ENCODE data around the gene AKAP1.

The AKAP1 gene

DNA sequence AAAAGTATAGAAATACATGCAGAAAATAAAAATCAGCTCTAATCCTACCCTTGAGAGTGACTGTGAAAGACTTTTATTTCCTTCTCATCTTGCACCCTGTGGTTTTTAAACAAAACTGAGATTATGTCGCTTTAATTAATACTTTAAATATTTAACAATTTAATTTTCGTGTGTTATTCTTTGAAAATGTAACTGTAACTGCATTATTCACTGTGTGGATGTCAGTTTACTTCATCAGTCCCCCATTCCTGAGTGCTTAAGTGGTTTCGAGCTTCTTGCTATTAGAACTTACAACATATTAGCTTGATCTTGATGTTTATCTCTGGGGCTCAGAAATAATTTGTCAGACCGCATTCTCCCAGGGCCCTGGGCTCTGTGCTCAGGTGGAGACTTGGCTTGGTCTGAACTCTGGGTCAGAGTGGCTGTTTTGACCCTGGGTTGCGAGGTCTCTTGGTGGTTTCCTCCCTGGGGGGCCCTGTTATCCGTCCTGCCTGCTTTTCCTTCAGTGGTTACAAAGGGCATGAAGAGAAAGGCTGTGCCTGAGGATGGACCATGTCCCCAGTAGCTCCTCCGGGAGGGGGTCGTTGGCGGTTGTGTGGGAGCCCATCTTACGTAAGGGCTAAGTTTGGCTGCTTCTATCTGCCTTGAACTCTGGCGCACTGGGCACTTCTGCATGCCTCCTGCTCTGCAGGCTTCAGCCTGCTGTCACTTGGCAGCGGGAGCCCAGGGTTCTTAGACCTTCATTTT, 25.7 kb downstream of the AKAP1 start:
- peaks cover 88% of the 10 kb centered on the region for H3K36me3 ChIP-seq
- H3K27ac ChIP-seq: peak overlapping the region; percentile 62
- peaks cover 83% of the 10 kb centered on the region for H4K20me1 ChIP-seq
- peaks cover 43% of the 10 kb centered on the region for H3K4me1 ChIP-seq
- peak overlapping the region; percentile 77 for H3K4me2 ChIP-seq
- no peaks in the 10 kb centered on the region for H3K9me3 ChIP-seq
- H3K9ac ChIP-seq: peak overlapping the region; percentile 45
- TF ChIP-seq Cebpa-rat (IDR thresholded peaks at IDR 0.05): no peak
- no peak overlapping the region for H3K4me3 ChIP-seq
- no peaks in the 10 kb centered on the region for H3K27me3 ChIP-seq

- Histone ChIP-seq H3K9ac (peak overlapping the region; percentile 45), H3K27ac (peak overlapping the region; percentile 62), H3K36me3 (peaks cover 88% of the 10 kb centered on the region), H3K4me2 (peak overlapping the region; percentile 77), H3K27me3 (no peaks in the 10 kb centered on the region), H3K4me1 (peaks cover 43% of the 10 kb centered on the region), H4K20me1 (peaks cover 77% of the 10 kb centered on the region), H3K9me3 (no peaks in the 10 kb centered on the region), H3K4me3 (no peak overlapping the region)
- TF ChIP-seq Cebpa-rat (IDR thresholded peaks at IDR 0.05): no peak
Measured at GRCh38 chr17:57111386-57111785, 26.3 kb downstream of the AKAP1 start.

- H3K36me3 ChIP-seq: peaks cover 88% of the 10 kb centered on the region
- no peak overlapping the region for H3K9ac ChIP-seq
- H4K20me1 ChIP-seq: peaks cover 61% of the 10 kb centered on the region
- H3K9me3 ChIP-seq: no peaks in the 10 kb centered on the region
- TF ChIP-seq Cebpa-rat (IDR thresholded peaks at IDR 0.05): no peak
- H3K4me2 ChIP-seq: no peak overlapping the region
- no peak overlapping the region for H3K4me3 ChIP-seq
- H3K27me3 ChIP-seq: no peaks in the 10 kb centered on the region
- peaks cover 43% of the 10 kb centered on the region for H3K4me1 ChIP-seq
- H3K27ac ChIP-seq: no peak overlapping the region
Measured at GRCh38 chr17:57113011-57113410, 28.0 kb downstream of the AKAP1 start.

GRCh38 chr17:57113656-57114055, 28.6 kb downstream of the AKAP1 start:
- Histone ChIP-seq H3K27ac (no peak overlapping the region), H3K36me3 (peaks cover 88% of the 10 kb centered on the region), H3K4me2 (no peak overlapping the region), H3K4me1 (peaks cover 40% of the 10 kb centered on the region), H3K9me3 (no peaks in the 10 kb centered on the region), H3K4me3 (no peak overlapping the region), H4K20me1 (peaks cover 54% of the 10 kb centered on the region), H3K9ac (no peak overlapping the region), H3K27me3 (no peaks in the 10 kb centered on the region)
- no peak for TF ChIP-seq Cebpa-rat (IDR thresholded peaks at IDR 0.05)

DNA sequence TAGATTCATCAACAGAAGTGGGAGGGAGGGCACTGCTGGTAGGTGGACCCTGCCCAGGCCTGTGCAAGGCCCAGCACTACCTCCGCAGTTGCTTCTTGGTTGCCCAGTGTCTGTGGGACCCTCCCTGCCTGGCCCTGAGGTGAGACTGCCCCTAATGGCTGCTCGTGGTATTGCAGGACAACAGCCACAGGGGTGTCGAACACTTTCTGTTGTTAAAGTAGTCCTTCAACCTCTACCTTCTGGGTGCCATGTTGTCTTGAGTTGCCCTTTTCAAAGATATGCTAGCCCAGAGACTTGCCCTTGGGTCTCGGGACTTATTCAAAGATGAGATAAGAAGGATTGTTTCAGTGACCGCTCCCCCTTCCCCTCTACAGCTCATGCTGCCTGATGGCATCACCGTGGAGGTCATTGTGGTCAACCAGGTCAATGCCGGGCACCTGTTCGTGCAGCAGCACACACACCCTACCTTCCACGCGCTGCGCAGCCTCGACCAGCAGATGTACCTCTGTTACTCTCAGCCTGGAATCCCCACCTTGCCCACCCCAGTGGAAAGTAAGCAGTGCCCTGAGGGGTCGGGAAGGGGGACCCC, 29.1 kb downstream of the AKAP1 start:
- peaks cover 88% of the 10 kb centered on the region for H3K36me3 ChIP-seq
- H3K27ac ChIP-seq: no peak overlapping the region
- H3K4me3 ChIP-seq: no peak overlapping the region
- no peak overlapping the region for H3K4me2 ChIP-seq
- H4K20me1 ChIP-seq: peaks cover 49% of the 10 kb centered on the region
- no peak for TF ChIP-seq Cebpa-rat (IDR thresholded peaks at IDR 0.05)
- peaks cover 35% of the 10 kb centered on the region for H3K4me1 ChIP-seq
- no peaks in the 10 kb centered on the region for H3K9me3 ChIP-seq
- no peaks in the 10 kb centered on the region for H3K27me3 ChIP-seq
- H3K9ac ChIP-seq: no peak overlapping the region

GRCh38 chr17:57115377-57115776, 30.3 kb downstream of the AKAP1 start:
- H3K36me3 ChIP-seq: peaks cover 97% of the 10 kb centered on the region

GRCh38 chr17:57115916-57116315, 30.9 kb downstream of the AKAP1 start:
- H3K4me2 ChIP-seq: no peak overlapping the region
- peaks cover 31% of the 10 kb centered on the region for H4K20me1 ChIP-seq
- H3K9me3 ChIP-seq: no peaks in the 10 kb centered on the region
- no peak overlapping the region for H3K27ac ChIP-seq
- no peak for TF ChIP-seq Cebpa-rat (IDR thresholded peaks at IDR 0.05)
- H3K4me3 ChIP-seq: no peak overlapping the region
- H3K27me3 ChIP-seq: no peaks in the 10 kb centered on the region
- H3K4me1 ChIP-seq: peaks cover 17% of the 10 kb centered on the region
- peaks cover 100% of the 10 kb centered on the region for H3K36me3 ChIP-seq
- no peak overlapping the region for H3K9ac ChIP-seq

More at GRCh38 chr17:57115377-57115776, 30.3 kb downstream of the AKAP1 start:
- Histone ChIP-seq H3K9ac (no peak overlapping the region), H3K4me2 (no peak overlapping the region), H3K27me3 (no peaks in the 10 kb centered on the region), H4K20me1 (peaks cover 37% of the 10 kb centered on the region), H3K9me3 (no peaks in the 10 kb centered on the region), H3K27ac (no peak overlapping the region), H3K4me1 (peaks cover 23% of the 10 kb centered on the region), H3K4me3 (no peak overlapping the region)
- no peak for TF ChIP-seq Cebpa-rat (IDR thresholded peaks at IDR 0.05)

GRCh38 chr17:57117798-57118197, 32.8 kb downstream of the AKAP1 start:
- H3K9ac ChIP-seq: no peak overlapping the region
- H3K4me1 ChIP-seq: no peaks in the 10 kb centered on the region
- no peak overlapping the region for H3K4me2 ChIP-seq
- TF ChIP-seq Cebpa-rat (IDR thresholded peaks at IDR 0.05): no peak
- H3K36me3 ChIP-seq: peaks cover 100% of the 10 kb centered on the region
- H3K4me3 ChIP-seq: no peak overlapping the region
- no peak overlapping the region for H3K27ac ChIP-seq
- peaks cover 13% of the 10 kb centered on the region for H4K20me1 ChIP-seq
- H3K27me3 ChIP-seq: no peaks in the 10 kb centered on the region
- H3K9me3 ChIP-seq: no peaks in the 10 kb centered on the region

GRCh38 chr17:57120814-57121213, 35.8 kb downstream of the AKAP1 start:
- Histone ChIP-seq H3K36me3 (peaks cover 100% of the 10 kb centered on the region), H3K4me2 (no peak overlapping the region)
- no peak for TF ChIP-seq Cebpa-rat (IDR thresholded peaks at IDR 0.05)

DNA sequence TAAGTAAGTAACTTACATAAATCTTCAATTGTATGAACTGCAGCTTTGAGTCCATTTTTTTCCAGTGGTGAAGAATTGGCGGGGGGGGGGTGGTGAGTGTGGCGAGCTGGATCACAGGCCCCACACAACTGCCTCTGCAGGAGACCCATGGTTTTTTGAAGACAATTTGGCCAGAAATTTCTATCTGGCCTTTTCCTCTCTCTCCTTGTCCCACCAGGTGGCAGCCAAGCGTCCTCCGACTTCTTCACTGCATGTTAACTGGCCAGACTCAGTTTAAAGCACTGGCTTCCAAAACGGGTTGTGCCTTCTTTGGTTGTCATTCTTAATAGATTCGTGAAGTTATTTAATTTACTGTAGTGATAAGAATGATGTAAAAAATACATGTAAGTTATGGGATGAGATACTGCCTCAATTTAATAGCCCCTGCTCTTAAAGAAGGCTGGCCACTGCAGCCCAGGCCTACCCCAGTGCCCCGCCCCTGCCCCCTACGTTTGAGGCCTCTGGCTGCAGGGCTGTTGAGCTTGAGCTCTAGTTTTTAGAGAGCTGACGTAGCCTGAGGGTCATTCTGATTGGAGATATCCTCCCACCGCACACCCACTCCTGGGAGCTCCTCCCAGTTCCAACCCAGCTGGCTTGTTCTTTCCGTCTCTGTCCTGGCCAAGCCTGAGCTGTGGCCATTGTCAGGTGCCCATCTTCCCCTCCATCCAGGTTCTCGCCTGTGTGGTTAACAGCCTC, 36.4 kb downstream of the AKAP1 start:
- Histone ChIP-seq H3K4me3 (no peak overlapping the region), H3K4me2 (no peak overlapping the region), H4K20me1 (no peaks in the 10 kb centered on the region), H3K4me1 (no peaks in the 10 kb centered on the region), H3K9ac (no peak overlapping the region), H3K36me3 (peaks cover 100% of the 10 kb centered on the region), H3K9me3 (no peaks in the 10 kb centered on the region), H3K27ac (no peak overlapping the region), H3K27me3 (no peaks in the 10 kb centered on the region)
- TF ChIP-seq Cebpa-rat (IDR thresholded peaks at IDR 0.05): no peak

More at GRCh38 chr17:57120814-57121213, 35.8 kb downstream of the AKAP1 start:
- H3K4me1 ChIP-seq: no peaks in the 10 kb centered on the region
- H3K4me3 ChIP-seq: no peak overlapping the region
- H3K9ac ChIP-seq: no peak overlapping the region
- no peaks in the 10 kb centered on the region for H4K20me1 ChIP-seq
- H3K9me3 ChIP-seq: no peaks in the 10 kb centered on the region
- no peaks in the 10 kb centered on the region for H3K27me3 ChIP-seq
- no peak overlapping the region for H3K27ac ChIP-seq
